ENCODE data around the gene SMC1B. TPM values are rescaled to one million over a fixed set of nuclear protein-coding genes. Genes with fewer than 3 reads are reported as not detected.
"Not testable (repeated sequence)": the region's sequence is repeated elsewhere in the genome, so short reads cannot be mapped to it uniquely, and the experiment has no call there.

Gene SMC1B
- total and polyA plus RNA-seq, 5 donors from 2014 or later: not detected

GRCh38 chr22:45450101-45450785 is 36.8 kb upstream of the SMC1B start:
- no peak for DNase-seq
- H3K27ac ChIP-seq (ENCODE audit: insufficient read depth, low read length, poor library complexity, severe bottlenecking): no peak overlapping the region
- H3K36me3 ChIP-seq (ENCODE audit: control insufficient read depth, insufficient read depth, low read length): no peaks in the 10 kb centered on the region
- Mint-ChIP-seq H3K27ac (peak overlapping the region in 1 of 3 donors; percentile 49), H3K4me3 (no peak overlapping the region), H3K9me3 (no peaks in the 10 kb centered on the region), H3K27me3 (peaks cover 4% of the 10 kb centered on the region), H3K36me3 (no peaks in the 10 kb centered on the region), H3K4me1 (no peaks in the 10 kb centered on the region)
- no peaks in the 10 kb centered on the region for H3K9me3 ChIP-seq (ENCODE audit: control insufficient read depth in 2 of 2, low read length in 2 of 2)
- H3K4me1 ChIP-seq (ENCODE audit: control insufficient read depth, insufficient read depth, low read length, poor library complexity, severe bottlenecking): no peaks in the 10 kb centered on the region
- H3K27me3 ChIP-seq (ENCODE audit: control insufficient read depth, insufficient read depth, low read length): no peaks in the 10 kb centered on the region
- no peak for ATAC-seq (ENCODE audit: low read depth in 2 of 2)
- no peak overlapping the region for H3K4me3 ChIP-seq (ENCODE audit: low read depth, low read length)

- H3K27ac ChIP-seq (ENCODE audit: insufficient read depth, low read length, poor library complexity, severe bottlenecking); H3K36me3 ChIP-seq (ENCODE audit: control insufficient read depth, insufficient read depth, low read length); H3K4me3 ChIP-seq (ENCODE audit: low read depth, low read length); ATAC-seq (ENCODE audit: low read depth in 2 of 2); DNase-seq; H3K9me3 Mint-ChIP-seq; H3K4me1 Mint-ChIP-seq; H3K36me3 Mint-ChIP-seq; H3K4me1 ChIP-seq (ENCODE audit: control insufficient read depth, insufficient read depth, low read length, poor library complexity, severe bottlenecking); H3K4me3 Mint-ChIP-seq; H3K27me3 Mint-ChIP-seq; H3K27me3 ChIP-seq (ENCODE audit: control insufficient read depth, insufficient read depth, low read length); H3K9me3 ChIP-seq (ENCODE audit: control insufficient read depth in 2 of 2, low read length in 2 of 2): not testable (repeated sequence)
- H3K27ac Mint-ChIP-seq: peak overlapping the region in 1 of 3 donors; percentile 49
Observed at GRCh38 chr22:45449442-45449841, 36.0 kb upstream of the SMC1B start.

DNA sequence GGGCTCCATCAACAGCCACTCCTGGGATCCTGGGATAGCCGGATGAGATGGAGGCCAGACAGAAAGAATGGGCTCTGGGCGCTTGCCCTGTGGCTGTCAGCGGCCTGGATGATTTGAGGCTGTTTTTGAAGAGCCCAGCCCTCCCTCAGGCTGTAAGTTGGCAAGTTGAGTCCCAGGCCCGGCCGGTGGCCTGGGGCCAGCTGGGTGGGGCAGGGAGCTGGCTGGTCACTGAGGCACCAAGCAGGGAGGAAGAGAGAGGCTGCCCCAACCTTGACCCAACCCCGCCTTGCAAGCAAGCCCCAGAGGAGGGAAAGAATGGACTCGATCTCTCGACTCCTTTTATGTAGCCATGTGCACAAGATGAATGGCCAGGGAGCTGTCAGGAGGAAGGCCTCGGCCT is 35.0 kb upstream of the SMC1B start:
- DNase-seq (no peak), ATAC-seq (ENCODE audit: low read depth in 2 of 2) (no peak)
- Mint-ChIP-seq H3K27me3 (peaks cover 4% of the 10 kb centered on the region), H3K9me3 (no peaks in the 10 kb centered on the region), H3K4me1 (no peaks in the 10 kb centered on the region), H3K4me3 (no peak overlapping the region), H3K27ac (no peak overlapping the region), H3K36me3 (no peaks in the 10 kb centered on the region)
- Histone ChIP-seq H3K9me3 (ENCODE audit: control insufficient read depth in 2 of 2, low read length in 2 of 2) (no peaks in the 10 kb centered on the region), H3K36me3 (ENCODE audit: control insufficient read depth, insufficient read depth, low read length) (no peaks in the 10 kb centered on the region), H3K4me1 (ENCODE audit: control insufficient read depth, insufficient read depth, low read length, poor library complexity, severe bottlenecking) (no peaks in the 10 kb centered on the region), H3K27me3 (ENCODE audit: control insufficient read depth, insufficient read depth, low read length) (no peaks in the 10 kb centered on the region), H3K4me3 (ENCODE audit: low read depth, low read length) (no peak overlapping the region), H3K27ac (ENCODE audit: insufficient read depth, low read length, poor library complexity, severe bottlenecking) (no peak overlapping the region)

- not testable (repeated sequence) for H3K36me3 Mint-ChIP-seq; H3K27me3 ChIP-seq (ENCODE audit: control insufficient read depth, insufficient read depth, low read length); H3K9me3 ChIP-seq (ENCODE audit: control insufficient read depth in 2 of 2, low read length in 2 of 2); DNase-seq; H3K27ac Mint-ChIP-seq; H3K4me3 ChIP-seq (ENCODE audit: low read depth, low read length); H3K9me3 Mint-ChIP-seq; H3K4me1 Mint-ChIP-seq; H3K36me3 ChIP-seq (ENCODE audit: control insufficient read depth, insufficient read depth, low read length); H3K4me1 ChIP-seq (ENCODE audit: control insufficient read depth, insufficient read depth, low read length, poor library complexity, severe bottlenecking); ATAC-seq (ENCODE audit: low read depth in 2 of 2); H3K27me3 Mint-ChIP-seq; H3K4me3 Mint-ChIP-seq; H3K27ac ChIP-seq (ENCODE audit: insufficient read depth, low read length, poor library complexity, severe bottlenecking)
Observed at GRCh38 chr22:45447596-45447995, 34.2 kb upstream of the SMC1B start.

DNA sequence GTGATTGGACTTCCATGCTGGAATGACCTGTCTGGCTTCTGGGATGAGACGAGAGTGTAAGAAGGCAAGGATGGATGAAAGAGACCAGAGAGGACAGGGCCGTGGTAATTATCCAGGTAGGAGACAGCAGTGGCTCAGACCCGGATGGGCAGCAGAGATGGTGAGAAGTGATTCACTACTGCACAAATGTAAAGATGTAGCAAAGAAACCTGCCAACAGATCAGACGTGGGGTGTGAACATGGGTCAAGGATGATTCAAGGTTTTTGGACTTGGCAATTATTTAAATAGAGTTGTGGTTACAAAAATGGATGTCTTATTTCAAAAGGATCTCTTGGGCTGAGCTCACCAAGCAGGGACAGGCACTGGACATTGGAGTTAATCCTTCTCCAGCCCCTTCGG is 32.8 kb upstream of the SMC1B start:
- H3K27ac Mint-ChIP-seq: no peak overlapping the region
- Histone ChIP-seq H3K4me1 (ENCODE audit: control insufficient read depth, insufficient read depth, low read length, poor library complexity, severe bottlenecking) (no peaks in the 10 kb centered on the region), H3K36me3 (ENCODE audit: control insufficient read depth, insufficient read depth, low read length) (no peaks in the 10 kb centered on the region), H3K4me3 (ENCODE audit: low read depth, low read length) (no peak overlapping the region), H3K9me3 (ENCODE audit: control insufficient read depth in 2 of 2, low read length in 2 of 2) (no peaks in the 10 kb centered on the region), H3K27ac (ENCODE audit: insufficient read depth, low read length, poor library complexity, severe bottlenecking) (no peak overlapping the region), H3K27me3 (ENCODE audit: control insufficient read depth, insufficient read depth, low read length) (no peaks in the 10 kb centered on the region)
- no peaks in the 10 kb centered on the region for H3K36me3 Mint-ChIP-seq
- DNase-seq (no peak), ATAC-seq (ENCODE audit: low read depth in 2 of 2) (no peak)
- peaks cover 2% of the 10 kb centered on the region for H3K27me3 Mint-ChIP-seq
- no peaks in the 10 kb centered on the region for H3K9me3 Mint-ChIP-seq
- H3K4me3 Mint-ChIP-seq: no peak overlapping the region
- peaks cover 0 to 2% (median 1%) of the 10 kb centered on the region in 4 donors for H3K4me1 Mint-ChIP-seq

- Mint-ChIP-seq H3K36me3 (no peaks in the 10 kb centered on the region), H3K4me1 (peaks cover 0 to 11% (median 8%) of the 10 kb centered on the region in 4 donors), H3K4me3 (no peak overlapping the region), H3K27ac (no peak overlapping the region), H3K27me3 (peaks cover 4% of the 10 kb centered on the region), H3K9me3 (no peaks in the 10 kb centered on the region)
- H3K4me1 ChIP-seq (ENCODE audit: control insufficient read depth, insufficient read depth, low read length, poor library complexity, severe bottlenecking): no peaks in the 10 kb centered on the region
- no peaks in the 10 kb centered on the region for H3K9me3 ChIP-seq (ENCODE audit: control insufficient read depth in 2 of 2, low read length in 2 of 2)
- no peaks in the 10 kb centered on the region for H3K27me3 ChIP-seq (ENCODE audit: control insufficient read depth, insufficient read depth, low read length)
- no peaks in the 10 kb centered on the region for H3K36me3 ChIP-seq (ENCODE audit: control insufficient read depth, insufficient read depth, low read length)
- no peak overlapping the region for H3K27ac ChIP-seq (ENCODE audit: insufficient read depth, low read length, poor library complexity, severe bottlenecking)
- ATAC-seq (ENCODE audit: low read depth in 2 of 2) (no peak), DNase-seq (no peak)
- no peak overlapping the region for H3K4me3 ChIP-seq (ENCODE audit: low read depth, low read length)
Observed at GRCh38 chr22:45445031-45445710, 31.8 kb upstream of the SMC1B start.

- Histone ChIP-seq H3K4me1 (ENCODE audit: control insufficient read depth, insufficient read depth, low read length, poor library complexity, severe bottlenecking) (no peaks in the 10 kb centered on the region), H3K27me3 (ENCODE audit: control insufficient read depth, insufficient read depth, low read length) (no peaks in the 10 kb centered on the region), H3K4me3 (ENCODE audit: low read depth, low read length) (no peak overlapping the region), H3K9me3 (ENCODE audit: control insufficient read depth in 2 of 2, low read length in 2 of 2) (no peaks in the 10 kb centered on the region), H3K36me3 (ENCODE audit: control insufficient read depth, insufficient read depth, low read length) (no peaks in the 10 kb centered on the region), H3K27ac (ENCODE audit: insufficient read depth, low read length, poor library complexity, severe bottlenecking) (no peak overlapping the region)
- DNase-seq: no peak
- H3K9me3 Mint-ChIP-seq: no peaks in the 10 kb centered on the region
- no peak overlapping the region for H3K4me3 Mint-ChIP-seq
- no peak for ATAC-seq (ENCODE audit: low read depth in 2 of 2)
- no peaks in the 10 kb centered on the region for H3K36me3 Mint-ChIP-seq
- H3K4me1 Mint-ChIP-seq: peaks cover 0 to 15% (median 8%) of the 10 kb centered on the region in 4 donors
- H3K27me3 Mint-ChIP-seq: peaks cover 4% of the 10 kb centered on the region
- H3K27ac Mint-ChIP-seq: no peak overlapping the region
Observed at GRCh38 chr22:45444168-45444567, 30.8 kb upstream of the SMC1B start.

DNA sequence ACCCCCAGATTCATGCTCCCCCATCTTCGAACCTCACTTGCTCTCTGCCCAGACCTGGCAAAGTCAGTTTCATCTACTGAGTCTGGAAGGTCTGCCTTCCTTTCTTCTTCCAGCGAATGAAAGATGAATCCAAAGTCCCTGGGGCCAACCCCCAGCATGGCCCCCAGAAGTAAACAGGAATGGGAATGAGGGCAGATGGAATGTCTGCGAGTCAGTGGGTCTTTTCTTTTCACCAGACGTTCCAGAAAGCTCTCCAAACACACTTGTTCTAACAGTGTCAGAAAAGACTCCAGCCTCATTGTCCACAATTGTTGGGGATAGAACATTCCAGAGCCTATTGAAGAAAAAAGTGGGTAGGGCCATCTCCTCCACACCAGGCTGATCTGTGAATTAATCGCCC is 28.7 kb upstream of the SMC1B start:
- Histone ChIP-seq H3K27ac (ENCODE audit: insufficient read depth, low read length, poor library complexity, severe bottlenecking) (no peak overlapping the region), H3K36me3 (ENCODE audit: control insufficient read depth, insufficient read depth, low read length) (no peaks in the 10 kb centered on the region), H3K9me3 (ENCODE audit: control insufficient read depth in 2 of 2, low read length in 2 of 2) (no peaks in the 10 kb centered on the region), H3K4me3 (ENCODE audit: low read depth, low read length) (no peak overlapping the region), H3K27me3 (ENCODE audit: control insufficient read depth, insufficient read depth, low read length) (no peaks in the 10 kb centered on the region), H3K4me1 (ENCODE audit: control insufficient read depth, insufficient read depth, low read length, poor library complexity, severe bottlenecking) (no peaks in the 10 kb centered on the region)
- H3K4me1 Mint-ChIP-seq: peaks cover 0 to 15% (median 8%) of the 10 kb centered on the region in 4 donors
- H3K9me3 Mint-ChIP-seq: no peaks in the 10 kb centered on the region
- DNase-seq (no peak), ATAC-seq (ENCODE audit: low read depth in 2 of 2) (no peak)
- peaks cover 4% of the 10 kb centered on the region for H3K27me3 Mint-ChIP-seq
- H3K4me3 Mint-ChIP-seq: no peak overlapping the region
- no peaks in the 10 kb centered on the region for H3K36me3 Mint-ChIP-seq
- no peak overlapping the region for H3K27ac Mint-ChIP-seq
